ENCODE data around the gene LSP1.
"Not testable (repeated sequence)": the region's sequence is repeated elsewhere in the genome, so short reads cannot be mapped to it uniquely, and the experiment has no call there.

The LSP1 gene

DNA sequence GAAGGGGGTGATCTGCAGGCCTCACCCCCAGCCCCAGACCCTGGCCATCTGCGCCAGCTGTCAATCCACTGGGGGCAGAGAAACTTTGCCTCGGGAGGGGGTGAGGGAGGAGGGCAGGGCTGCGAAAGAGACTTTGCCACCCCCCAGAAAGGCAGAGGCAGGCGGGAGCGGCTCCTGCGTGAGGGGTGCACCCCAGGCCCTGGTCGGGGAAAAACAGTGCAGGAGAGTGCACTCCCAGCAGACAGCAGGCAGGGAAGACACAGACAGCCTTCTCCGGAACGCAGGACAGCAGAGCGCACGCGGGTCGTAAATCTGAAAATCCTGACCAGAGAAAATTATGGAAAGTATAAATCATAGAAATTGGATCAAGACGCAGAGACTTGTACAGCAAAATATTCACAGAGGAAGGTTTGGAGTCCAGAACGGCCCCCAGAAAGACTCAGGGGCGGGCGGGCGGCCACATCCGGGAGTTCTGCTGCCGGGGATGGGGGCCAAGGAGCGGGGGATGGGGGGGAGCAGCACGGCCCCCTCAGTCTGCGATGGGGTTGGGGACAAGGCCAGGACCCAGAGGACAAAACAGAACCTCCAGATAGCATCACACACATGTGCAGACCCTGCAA, 86.2 kb downstream of the LSP1 start:
- no peak for DNase-seq (ENCODE audit: low read depth in 3 of 3)

DNA sequence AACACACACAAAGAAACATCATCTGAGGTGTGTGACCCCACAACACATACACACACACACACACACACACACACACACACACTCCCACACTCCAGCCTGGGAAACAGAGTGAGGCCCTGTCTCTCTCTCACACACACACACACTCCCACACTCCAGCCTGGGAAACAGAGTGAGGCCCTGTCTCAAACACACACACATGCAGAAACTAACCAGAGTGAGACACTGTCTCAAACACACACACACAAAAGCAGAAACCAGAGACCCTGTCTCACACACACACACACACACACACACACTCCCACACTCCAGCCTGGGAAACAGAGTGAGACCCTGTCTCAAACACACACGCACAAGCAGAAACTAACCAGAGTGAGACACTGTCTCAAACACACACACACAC, 86.9 kb downstream of the LSP1 start:
- DNase-seq (ENCODE audit: low read depth in 3 of 3), result not testable (repeated sequence)
